ENCODE results near the gene MMP20.

DNA sequence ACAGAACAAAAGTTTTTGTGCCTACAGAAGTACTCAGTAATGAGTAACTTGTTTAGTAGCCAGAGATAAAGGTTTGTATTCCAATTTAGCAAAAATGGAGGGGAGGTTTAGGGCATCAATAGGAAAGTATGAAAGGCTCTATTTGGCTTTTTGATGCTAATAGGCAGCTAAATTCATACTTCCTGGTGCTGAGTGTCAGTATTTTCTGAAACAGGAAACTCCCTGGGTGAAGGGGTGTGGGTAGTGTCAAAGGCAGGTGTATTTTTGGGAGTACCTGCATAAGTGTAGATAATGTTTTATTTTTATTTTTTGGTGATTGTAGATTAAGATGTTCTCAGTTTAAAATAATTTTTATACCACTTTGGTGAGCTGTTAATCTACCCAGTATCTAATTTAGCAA is 65.3 kb downstream of the MMP20 start:
- TF ChIP-seq TCF7L2 (IDR thresholded peaks at IDR 0.05; ENCODE audit: borderline replicate concordance, low read depth, low read length) (no peak), KLF9 (tag by site-specific recombination; IDR thresholded peaks at IDR 0.05; ENCODE audit: low read depth) (no peak), ZNF10 (tag by site-specific recombination; IDR thresholded peaks at IDR 0.05) (no peak), HOXC10 (CRISPR knock-in tag; IDR thresholded peaks at IDR 0.05) (no peak), ZNF174 (tag by site-specific recombination; IDR thresholded peaks at IDR 0.05) (no peak), ZNF133 (tag by site-specific recombination; IDR thresholded peaks at IDR 0.05) (no peak), ZNF146 (tag by site-specific recombination; IDR thresholded peaks at IDR 0.05) (no peak), ZNF416 (tag by site-specific recombination; IDR thresholded peaks at IDR 0.05) (no peak), ZNF791 (tag by site-specific recombination; IDR thresholded peaks at IDR 0.05) (no peak), MYNN (tag by site-specific recombination; IDR thresholded peaks at IDR 0.05; ENCODE audit: borderline replicate concordance) (no peak), ZNF274 (IDR thresholded peaks at IDR 0.05; ENCODE audit: low read length) (no peak), ZNF274 (tag by site-specific recombination; IDR thresholded peaks at IDR 0.05; ENCODE audit: borderline replicate concordance) (no peak)
- TF ChIP-seq, protein P1, sequence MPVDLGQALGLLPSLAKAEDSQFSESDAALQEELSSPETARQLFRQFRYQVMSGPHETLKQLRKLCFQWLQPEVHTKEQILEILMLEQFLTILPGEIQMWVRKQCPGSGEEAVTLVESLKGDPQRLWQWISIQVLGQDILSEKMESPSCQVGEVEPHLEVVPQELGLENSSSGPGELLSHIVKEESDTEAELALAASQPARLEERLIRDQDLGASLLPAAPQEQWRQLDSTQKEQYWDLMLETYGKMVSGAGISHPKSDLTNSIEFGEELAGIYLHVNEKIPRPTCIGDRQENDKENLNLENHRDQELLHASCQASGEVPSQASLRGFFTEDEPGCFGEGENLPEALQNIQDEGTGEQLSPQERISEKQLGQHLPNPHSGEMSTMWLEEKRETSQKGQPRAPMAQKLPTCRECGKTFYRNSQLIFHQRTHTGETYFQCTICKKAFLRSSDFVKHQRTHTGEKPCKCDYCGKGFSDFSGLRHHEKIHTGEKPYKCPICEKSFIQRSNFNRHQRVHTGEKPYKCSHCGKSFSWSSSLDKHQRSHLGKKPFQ (tag by site-specific recombination; IDR thresholded peaks at IDR 0.05) = no peak
- TF ChIP-seq, protein P2, sequence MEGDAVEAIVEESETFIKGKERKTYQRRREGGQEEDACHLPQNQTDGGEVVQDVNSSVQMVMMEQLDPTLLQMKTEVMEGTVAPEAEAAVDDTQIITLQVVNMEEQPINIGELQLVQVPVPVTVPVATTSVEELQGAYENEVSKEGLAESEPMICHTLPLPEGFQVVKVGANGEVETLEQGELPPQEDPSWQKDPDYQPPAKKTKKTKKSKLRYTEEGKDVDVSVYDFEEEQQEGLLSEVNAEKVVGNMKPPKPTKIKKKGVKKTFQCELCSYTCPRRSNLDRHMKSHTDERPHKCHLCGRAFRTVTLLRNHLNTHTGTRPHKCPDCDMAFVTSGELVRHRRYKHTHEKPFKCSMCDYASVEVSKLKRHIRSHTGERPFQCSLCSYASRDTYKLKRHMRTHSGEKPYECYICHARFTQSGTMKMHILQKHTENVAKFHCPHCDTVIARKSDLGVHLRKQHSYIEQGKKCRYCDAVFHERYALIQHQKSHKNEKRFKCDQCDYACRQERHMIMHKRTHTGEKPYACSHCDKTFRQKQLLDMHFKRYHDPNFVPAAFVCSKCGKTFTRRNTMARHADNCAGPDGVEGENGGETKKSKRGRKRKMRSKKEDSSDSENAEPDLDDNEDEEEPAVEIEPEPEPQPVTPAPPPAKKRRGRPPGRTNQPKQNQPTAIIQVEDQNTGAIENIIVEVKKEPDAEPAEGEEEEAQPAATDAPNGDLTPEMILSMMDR (tag by site-specific recombination; IDR thresholded peaks at IDR 0.05) = no peak

Data from HEK293 (cell line).